ENCODE measurements around the gene LNX1.
"Not testable (repeated sequence)": the region's sequence is repeated elsewhere in the genome, so short reads cannot be mapped to it uniquely, and the experiment has no call there.

LNX1 gene

GRCh38 chr4:53466576-53466975, 124.7 kb downstream of the LNX1 start:
- not testable (repeated sequence) for DNase-seq (ENCODE audit: low read depth in 1 of 2, low spot score in 1 of 2)

DNA sequence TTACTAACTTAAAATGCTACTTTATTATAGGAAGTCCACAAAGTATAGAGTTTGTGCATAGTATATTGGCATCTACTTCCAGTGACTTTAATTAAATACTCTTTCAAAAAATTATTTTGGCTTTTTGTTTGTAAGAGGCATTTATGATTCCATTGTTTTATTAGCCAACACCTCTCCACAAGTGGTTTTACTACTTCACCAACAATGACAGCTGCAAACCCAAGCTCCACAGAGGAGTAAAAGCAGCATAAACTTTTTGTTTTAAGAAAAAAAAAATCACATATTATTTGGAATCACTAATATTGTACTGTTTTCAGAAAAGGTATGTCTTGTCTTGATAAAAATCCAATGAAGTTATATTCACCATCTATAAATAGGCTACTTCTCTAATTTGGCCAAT, 125.4 kb downstream of the LNX1 start:
- DNase-seq (ENCODE audit: low read depth in 1 of 2, low spot score in 1 of 2), result no peak

GRCh38 chr4:53465281-53465680, 126.0 kb downstream of the LNX1 start:
- DNase-seq (ENCODE audit: low read depth in 1 of 2, low spot score in 1 of 2), result no peak

DNA sequence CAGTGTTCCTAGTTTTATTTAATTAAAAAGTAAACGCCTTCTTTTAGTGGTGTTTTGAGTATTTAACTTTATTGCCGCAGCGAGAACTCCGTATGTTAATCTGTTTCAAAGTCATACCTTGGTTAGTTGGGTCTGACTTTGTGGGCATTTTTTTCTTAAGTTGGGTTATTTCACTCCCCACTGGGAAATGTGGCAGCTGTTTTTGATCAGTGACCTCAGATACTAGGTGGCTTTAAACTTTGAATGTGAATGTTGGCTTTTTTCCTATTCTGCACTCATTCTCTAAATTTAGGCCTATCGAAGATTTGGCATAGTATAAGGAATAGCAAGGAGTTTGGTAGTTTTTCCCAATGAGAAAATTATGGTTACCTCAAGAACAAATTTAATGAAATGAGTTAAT, 127.9 kb downstream of the LNX1 start:
- DNase-seq (ENCODE audit: low read depth in 1 of 2, low spot score in 1 of 2), result no peak

- no peak for DNase-seq (ENCODE audit: low read depth in 1 of 2, low spot score in 1 of 2)
These were observed 130.0 kb downstream of the LNX1 start for GRCh38 chr4:53461244-53461643.

DNA sequence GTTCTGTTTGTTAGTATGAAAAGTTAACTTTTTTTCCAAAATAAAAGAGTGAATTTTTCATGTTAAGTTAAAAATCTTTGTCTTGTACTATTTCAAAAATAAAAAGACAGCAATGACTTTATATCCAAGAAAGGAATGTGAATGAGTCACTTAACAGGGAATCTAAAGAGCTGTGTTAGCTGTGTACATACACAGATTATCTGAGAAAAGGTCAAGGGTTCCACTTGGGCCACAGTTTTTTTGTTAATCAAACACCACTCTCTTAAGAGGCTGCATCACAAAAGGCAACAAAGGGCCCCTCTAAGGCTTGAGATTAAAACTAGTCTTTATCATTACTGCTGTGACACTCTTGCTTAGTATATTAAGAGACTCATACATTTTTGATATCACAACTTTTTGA, 131.7 kb downstream of the LNX1 start:
- DNase-seq (ENCODE audit: low read depth in 1 of 2, low spot score in 1 of 2), result no peak

GRCh38 chr4:53456178-53456577, 135.1 kb downstream of the LNX1 start:
- DNase-seq (ENCODE audit: low read depth in 1 of 2, low spot score in 1 of 2), result no peak

GRCh38 chr4:53455766-53456165, 135.5 kb downstream of the LNX1 start:
- no peak for DNase-seq (ENCODE audit: low read depth in 1 of 2, low spot score in 1 of 2)

DNA sequence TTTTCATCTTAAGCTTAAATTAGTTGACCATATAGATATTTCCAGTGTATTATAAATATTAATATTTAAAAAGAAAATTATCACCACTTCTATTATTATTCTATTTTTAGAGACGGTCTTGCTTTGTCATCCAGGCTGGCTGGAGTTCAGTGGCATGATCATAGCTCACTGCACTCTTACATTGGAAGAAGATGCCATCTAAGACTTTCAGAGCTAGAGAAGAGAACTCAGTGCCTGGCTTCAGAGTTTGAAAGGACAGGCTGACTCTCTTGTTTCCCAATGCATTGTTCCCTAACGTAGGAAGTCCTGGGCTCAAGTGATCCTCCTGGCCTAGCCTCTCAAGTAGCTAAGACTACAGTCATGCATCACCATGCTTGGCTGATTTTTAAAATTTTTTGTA, 137.9 kb downstream of the LNX1 start:
- no peak for DNase-seq (ENCODE audit: low read depth in 1 of 2, low spot score in 1 of 2)

DNA sequence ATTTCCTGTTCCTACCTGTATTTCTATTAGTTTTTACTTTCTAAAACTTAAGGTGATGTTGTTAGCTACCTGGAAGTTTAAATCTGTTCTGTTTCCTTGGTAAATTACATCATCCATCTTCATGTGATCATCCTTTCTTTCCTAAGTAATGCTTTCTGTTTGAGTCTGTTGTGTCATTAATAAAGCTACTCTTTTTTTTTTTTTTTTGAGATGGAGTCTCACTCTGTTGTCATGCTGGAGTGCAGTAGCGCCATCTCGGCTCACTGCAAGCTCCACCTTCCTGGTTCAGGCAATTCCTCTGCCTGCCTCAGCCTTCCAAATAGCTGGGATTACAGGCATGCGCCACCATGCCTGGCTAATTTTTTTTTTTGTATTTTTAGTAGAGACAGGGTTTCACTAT, 140.5 kb downstream of the LNX1 start:
- no peak for DNase-seq (ENCODE audit: low read depth in 1 of 2, low spot score in 1 of 2)

GRCh38 chr4:53444954-53445353, 146.3 kb downstream of the LNX1 start:
- no peak for DNase-seq (ENCODE audit: low read depth in 1 of 2, low spot score in 1 of 2)

DNA sequence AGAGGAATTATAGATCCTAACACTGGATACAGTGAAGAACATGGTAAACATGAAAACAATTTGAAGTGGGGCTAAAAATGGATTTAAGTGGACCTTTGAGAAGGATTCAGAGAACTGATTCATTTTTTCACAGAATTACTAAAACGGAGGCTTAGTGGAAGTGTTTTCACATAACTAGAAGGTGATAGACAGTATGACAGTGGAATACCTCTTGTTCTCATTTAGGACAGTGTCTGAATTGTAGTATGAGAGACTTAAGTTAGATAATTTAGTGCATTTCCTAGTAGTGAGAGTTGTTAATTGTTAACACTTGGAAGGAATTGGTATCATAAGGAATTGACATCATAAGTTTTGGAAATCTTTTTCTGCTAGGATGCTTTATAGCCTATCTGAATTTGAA, 149.7 kb downstream of the LNX1 start:
- DNase-seq (ENCODE audit: low read depth in 1 of 2, low spot score in 1 of 2), result no peak

DNA sequence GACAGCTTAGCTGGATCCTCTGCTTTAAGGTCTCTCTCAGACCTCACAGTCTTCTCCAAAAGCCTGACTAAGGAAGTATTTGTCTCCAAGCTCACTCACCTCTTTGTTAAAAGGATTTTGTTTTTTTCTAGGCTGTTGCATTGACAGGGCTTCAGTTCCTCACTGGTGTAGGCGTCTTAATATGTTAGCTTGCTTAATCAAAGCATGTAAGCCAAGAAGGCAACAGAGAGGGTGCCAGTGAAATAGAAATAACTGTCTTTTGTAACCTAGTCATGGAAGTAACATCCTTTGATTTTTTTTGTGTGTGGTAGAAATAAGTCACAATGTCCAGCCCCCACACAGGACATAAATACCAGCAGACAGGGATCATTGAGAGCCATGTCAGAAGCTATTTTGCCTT, 155.0 kb downstream of the LNX1 start:
- DNase-seq (ENCODE audit: low read depth in 1 of 2, low spot score in 1 of 2), result no peak

- no peak for DNase-seq (ENCODE audit: low read depth in 1 of 2, low spot score in 1 of 2)
These were observed 158.5 kb downstream of the LNX1 start for GRCh38 chr4:53432528-53433424.

DNA sequence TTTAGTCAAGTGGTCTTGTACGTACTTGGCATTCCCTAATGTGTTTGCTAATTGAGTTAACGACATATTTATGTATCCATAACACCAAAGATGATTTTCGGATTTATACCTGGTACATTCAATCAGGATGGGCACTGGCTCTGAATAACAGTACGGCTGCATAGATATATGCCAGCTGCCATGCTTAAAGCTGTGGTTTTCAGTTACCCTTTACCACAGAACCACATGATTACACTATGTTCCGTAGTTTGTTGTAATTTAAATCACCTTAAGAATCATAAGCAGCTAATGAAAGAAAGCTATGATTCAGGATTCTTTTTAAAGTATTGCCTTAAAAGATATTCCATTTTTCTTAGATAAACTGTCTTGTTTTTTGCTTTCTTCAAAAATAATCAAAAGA, 160.2 kb downstream of the LNX1 start:
- no peak for DNase-seq (ENCODE audit: low read depth in 1 of 2, low spot score in 1 of 2)

DNA sequence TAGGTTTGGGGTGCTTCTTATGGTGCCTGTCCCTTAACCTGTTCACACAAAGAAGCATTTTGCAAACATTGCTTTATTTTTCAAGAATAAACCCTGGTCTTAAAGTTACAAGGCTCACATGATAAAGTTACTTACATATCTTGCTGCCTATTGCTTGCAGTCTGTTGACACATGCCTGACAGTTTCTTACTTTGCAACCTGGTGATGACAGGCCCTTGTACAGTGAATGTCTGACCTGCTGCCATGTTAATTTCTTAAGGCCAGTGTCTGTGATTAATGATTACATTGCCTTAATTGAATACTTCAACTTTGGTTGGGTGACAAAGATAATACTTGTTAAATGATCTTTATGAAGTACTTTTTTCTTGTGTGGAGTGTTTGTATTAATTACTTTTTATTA, 163.9 kb downstream of the LNX1 start:
- DNase-seq (ENCODE audit: low read depth in 1 of 2, low spot score in 1 of 2), result no peak

DNA sequence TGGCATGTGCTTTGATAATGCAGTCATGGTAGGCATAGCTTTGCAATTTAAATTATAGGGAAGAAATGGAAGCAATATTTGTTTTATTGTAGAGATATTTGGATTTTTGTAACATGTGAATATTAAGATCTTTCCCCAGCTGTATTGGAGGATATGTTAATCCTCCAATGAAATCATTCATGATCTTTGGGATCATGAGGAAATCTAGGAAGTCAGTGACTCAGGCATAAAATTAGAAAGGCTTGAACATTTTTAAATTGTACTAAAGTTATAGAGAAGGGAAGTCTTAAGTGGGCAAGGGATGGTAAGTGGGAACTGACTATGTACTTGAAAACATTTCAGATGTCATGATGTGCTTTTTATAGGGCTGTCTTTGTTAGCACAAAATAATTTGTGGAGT, 167.0 kb downstream of the LNX1 start:
- no peak for DNase-seq (ENCODE audit: low read depth in 1 of 2, low spot score in 1 of 2)

DNA sequence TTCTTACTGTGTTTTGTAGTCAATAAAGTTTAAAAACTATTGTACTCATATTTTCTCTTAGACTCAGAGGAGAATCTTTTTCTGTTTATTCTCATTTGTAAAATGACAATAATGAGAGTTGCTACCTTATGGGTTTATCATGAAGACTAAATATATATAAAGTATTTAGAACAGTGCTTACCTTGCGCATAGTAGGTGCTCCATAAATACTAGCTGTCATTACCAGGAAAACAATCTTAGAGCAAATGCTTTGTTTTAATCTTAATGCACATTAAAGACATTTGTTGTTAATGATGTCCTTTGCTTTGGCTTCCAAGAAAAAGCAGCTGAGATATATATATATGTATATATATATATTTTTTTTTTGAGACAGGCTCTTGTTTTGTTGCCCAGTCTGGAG, 168.9 kb downstream of the LNX1 start:
- no peak for DNase-seq (ENCODE audit: low read depth in 1 of 2, low spot score in 1 of 2)

- DNase-seq (ENCODE audit: low read depth in 1 of 2, low spot score in 1 of 2), result no peak
These were observed 169.5 kb downstream of the LNX1 start for GRCh38 chr4:53421791-53422190.

GRCh38 chr4:53419208-53419607, 172.1 kb downstream of the LNX1 start:
- no peak for DNase-seq (ENCODE audit: low read depth in 1 of 2, low spot score in 1 of 2)

DNA sequence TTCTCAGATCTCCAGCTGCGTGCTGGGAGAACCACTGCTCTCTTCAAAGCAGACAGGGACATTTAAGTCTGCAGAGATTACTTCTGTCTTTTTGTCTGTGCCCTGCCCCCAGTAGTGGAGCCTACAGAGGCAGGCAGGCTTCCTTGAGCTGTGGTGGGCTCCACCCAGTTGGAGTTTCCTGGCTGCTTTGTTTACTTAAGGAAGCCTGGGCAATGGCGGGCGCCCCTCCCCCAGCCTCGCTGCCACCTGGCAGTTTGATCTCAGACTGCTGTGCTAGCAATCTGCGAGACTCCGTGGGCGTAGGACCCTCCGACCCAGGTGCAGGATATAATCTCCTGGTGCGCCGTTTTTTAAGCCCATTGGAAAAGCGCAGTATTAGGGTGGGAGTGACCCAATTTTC, 181.8 kb downstream of the LNX1 start:
- DNase-seq (ENCODE audit: low read depth in 1 of 2, low spot score in 1 of 2), result not testable (repeated sequence)

Measured in activated CD4-positive, alpha-beta T cell treated with anti-CD3 and anti-CD28 coated beads, Interleukin-2, amount 50 U/mL, for 24 hours (primary cell).